ENCODE results near the gene SOCS2.
"Not testable (repeated sequence)": the region's sequence is repeated elsewhere in the genome, so short reads cannot be mapped to it uniquely, and the experiment has no call there.

Gene SOCS2

DNA sequence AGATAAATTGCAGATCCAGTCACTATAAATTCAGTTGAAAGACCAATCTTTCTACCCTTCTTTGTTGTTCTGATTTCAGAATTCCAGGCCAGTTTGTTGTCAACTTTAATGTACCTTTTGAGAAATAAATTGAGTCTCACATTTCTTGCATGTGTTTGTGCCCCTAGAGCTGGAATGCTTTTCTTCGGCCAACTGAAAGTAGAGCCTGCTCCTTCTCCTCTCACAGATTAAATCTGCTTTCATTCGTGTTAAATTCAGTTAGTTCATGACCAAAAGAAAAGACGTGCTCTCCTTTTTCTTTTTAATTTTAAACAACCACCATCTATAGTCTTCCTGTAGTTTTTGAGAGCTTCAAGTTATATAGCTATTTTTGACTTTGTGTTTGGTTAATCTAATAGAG, 22.9 kb downstream of the SOCS2 start:
- no peak for DNase-seq

DNA sequence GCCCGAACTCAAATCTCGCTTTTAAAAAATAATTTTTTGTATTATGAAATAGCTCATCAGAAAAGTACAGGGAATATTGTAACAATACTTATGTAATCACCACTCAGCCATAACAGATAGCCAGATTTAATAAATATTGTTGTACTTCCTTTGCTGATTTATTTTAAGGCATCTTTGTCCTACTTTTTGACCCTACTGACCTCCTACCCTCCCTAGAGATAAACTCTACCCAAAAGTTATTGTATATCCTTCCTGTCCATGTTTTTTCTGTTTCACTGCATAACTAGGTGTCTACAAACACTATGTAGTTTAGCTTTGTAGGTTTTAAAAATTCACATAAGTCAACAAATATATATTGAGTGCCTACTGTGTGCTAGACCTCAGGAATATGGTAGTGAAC, 25.1 kb downstream of the SOCS2 start:
- no peak for DNase-seq

DNA sequence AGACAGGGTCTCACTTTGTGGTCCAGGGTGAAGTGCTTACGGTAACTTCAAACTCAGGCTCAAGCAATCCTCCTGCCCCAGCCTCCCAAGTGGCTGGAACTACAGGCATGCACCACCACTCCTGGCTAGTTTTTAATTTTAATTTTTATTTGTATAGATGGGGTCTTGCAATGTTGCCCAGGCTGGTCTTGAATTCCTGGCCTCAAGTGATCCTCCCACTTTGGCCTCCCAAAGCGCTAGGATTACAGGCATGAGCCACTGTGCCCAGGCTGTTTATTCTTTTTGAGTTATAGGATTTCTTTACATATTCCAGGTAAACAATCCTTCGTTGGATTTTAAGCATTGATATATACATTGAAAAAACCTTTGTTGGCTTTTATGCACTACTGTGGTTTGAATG, 26.7 kb downstream of the SOCS2 start:
- DNase-seq: no peak

DNA sequence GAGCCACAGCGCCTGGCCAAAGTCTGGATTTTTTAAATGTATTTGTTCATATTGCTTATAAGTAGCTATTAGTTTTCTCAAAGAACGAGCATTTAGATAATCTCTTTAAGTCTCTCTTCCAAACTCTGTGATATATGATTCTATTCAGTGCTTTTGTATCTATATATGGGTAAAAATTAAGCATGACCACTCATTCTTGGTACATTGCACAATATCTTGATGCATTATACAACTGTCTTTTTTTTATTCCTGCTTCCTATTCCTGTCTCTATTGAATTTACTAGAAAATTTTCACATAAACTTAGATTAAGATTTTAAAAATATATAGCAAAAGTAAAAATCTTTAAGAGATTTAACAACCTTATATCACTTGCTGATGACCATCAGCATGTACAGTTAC, 29.1 kb downstream of the SOCS2 start:
- no peak for DNase-seq

DNA sequence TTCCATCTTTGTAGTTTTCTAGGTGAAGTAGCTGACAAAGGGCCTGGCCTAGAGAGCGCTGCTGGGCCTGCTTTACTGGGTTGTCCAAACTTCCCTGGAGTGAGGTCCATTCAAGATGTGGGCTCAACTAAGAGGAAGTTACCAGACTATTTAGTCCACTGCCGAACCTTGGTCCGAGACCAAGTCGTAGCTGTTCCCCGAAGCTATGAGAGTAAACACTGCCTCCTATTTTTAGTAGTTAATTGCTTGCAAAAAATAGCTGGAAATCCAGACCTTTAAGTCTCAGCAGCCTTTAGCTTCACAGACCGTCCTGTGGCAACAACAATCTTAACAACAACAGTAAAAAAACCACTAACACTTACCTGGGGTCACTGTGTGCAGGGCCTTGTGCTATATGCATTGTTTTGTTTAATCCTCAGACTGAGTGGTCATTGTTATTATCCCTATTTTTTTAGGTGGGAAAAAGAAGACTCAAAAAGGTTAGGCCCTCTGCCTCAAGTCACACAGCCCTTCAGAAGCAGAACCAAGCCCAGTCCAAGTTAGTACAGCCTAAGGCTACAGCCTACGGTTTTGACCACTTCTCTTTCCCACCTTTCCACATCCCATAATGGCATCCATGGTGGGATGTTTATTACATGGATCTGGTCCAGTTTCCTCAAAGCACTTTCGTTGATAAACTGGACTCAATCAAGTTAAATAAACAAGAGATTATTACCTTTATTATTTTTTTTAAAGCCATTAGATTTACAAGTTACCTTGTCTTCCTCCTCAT, 30.6 kb downstream of the SOCS2 start:
- no peak for DNase-seq

DNA sequence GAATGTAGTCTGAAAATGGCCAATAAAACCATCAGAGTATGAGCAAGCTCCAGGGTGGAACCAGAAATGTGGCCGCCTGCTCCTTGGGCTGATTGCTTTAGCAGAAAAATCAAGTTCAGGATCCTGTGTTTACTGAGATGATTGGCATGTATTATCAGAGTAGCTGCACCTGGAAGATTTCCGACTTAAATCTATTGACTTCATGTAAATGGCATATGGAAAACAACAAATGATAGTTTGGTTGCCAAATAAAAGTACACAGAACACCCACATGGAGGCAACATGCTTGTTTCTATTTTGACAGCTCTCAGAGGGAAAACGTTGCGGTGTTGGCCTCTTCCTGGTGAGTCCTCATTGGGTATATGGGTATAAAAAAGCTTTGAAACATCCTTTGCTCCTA, 31.3 kb downstream of the SOCS2 start:
- DNase-seq: no peak

DNA sequence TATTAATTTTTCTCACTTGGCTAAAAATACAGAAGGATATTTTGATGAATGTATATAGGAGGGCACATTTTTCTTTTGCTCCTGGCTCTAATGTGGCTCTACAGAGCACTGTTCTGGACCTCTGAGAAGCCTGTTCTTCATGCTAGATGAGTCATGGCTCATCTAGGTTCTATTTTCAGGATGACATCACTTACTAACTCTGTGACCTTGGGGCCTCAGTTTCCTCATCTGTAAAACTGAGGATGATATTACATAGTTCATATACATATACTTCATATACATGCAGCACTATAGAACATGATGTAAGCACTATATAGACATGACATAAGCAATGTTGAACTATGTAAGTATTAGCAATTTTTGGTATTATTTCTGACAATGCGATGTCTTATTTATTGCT, 35.8 kb downstream of the SOCS2 start:
- DNase-seq: no peak

DNA sequence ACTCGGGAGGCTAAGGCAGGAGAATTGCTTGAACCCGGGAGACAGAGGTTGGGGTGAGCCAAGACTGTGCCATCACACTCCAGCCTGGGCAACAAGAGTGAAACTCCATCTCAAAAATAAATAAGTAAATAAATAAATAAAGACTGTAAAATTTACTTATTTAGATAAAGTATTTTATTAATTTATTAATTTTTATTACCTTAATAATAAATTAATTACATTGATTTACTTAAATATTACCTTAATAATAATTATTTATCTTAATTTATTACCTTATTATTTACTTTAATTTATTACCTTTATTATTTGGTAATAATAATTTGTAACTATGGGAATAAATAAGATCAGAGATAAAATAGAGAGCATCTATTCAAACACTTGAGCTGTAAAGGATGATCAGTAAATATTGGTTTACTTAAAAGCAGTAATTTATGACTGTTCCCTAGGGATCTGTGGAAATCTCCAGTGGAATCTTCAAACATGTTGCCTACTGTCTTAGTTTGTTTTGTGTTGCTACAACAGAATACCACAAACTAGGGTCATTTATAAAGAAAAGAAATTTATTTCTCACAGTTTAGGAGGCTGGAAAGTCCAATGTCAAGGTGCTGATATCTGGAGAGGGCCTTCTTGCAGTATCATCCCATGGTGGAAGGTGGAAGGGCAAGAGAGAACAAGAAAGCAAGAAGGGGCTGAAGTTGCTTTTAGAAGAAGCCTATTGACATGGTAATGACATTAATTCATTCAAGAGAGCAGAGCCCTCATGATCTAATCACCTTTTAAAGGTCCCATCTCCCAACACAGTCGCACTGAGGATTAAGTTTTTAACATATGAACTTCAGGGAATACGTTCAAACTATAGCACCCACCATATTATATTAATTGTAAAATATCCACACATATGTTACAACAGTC, 37.1 kb downstream of the SOCS2 start:
- no peak for DNase-seq

DNA sequence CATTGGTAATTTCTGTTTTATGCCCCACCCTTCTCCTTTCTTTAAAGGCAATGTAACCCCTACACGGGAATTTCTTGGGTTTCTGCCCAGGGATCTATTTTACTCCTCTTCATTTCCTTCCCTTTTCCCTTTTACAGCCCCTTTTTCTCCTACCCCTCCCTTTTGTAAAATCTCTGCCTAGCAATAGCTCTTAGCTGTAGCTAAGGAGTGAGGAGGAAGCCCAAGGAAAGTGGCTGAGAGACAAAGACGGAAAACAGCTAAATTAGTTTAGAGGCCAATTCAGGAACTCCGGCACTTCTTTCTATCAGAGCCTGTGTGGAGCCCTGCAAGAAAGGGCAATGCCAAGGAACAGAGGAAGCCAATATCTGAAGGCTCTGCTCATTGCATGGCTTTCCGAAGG, 40.3 kb downstream of the SOCS2 start:
- DNase-seq: no peak

DNA sequence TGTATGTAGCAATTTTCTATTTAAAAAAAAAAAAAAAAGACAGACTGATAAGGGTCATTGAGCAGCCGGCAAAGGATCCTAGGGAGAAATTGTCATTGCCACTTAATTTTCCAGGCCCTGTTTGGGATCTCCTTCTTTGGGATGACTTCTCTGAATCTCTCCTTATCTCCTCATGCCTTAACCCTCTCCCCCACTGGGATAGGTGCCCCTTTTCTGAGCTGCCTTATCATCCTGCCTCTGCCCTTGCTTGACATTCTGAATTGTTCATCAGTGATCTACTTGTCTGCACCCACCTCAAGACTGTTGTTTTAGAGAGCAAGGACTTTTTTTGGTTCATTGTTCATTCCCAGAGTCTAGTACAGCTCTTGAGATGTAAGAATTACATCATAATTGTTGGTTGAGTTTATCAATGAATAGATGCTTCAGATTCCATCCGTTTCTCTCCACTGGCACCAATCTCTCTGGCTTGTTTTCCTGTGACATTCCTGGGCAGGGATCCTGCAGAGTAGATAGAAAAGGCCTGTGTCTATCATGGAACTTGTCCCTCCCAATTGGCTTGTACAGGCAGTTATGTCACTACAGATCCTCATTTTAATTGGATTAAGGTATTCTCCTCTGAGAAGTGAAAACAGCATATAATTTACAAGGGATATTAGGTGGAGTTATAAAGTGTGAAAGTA, 42.6 kb downstream of the SOCS2 start:
- DNase-seq: no peak

DNA sequence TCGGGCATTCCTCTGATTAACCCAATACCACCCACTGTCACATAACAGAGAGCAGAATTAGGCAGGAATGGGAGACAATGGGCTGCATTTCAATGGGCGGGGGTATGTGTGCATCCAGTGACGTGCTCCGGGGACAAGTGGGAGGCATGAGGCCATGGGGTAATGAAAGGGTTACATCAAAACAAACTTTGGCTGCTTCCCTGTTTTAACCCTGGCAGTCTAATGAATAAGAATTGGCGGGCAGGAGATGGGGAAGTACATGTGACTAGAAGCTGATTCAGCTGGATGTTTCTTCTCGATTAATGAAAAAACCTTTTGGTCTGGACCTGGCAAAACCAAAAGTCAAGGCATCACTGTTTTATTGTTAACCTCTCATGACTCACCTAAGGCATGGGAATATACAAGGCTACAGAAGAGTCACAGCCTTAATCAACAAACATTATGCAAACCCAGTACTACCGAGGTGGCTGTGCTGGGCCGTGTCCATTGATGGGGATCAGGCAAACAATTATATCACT, 44.2 kb downstream of the SOCS2 start:
- no peak for DNase-seq

DNA sequence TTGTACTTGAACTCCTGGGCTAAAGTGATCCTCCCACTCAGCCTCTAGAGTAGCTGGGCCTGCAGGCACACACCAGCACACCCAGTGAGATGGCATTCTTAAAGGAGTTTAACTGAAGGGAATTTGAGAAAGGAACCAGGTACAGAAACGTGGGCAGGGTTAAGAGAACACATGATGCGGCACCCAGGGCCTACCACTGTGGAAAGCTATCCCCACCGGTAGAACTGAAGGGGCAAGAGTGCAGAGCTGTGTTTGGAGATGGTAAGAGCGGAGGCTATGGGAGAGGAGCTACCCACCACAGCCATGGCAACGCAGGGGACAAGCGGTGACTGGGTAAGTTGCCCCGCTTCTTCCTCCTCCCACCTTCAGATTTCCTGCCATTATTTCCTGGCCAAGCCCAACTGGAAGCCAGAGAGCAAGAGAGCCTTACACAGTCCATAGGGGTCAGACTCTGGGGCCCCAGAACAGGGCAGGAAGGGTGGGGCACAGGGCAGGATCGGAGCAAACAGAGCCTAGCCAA, 46.5 kb downstream of the SOCS2 start:
- no peak for DNase-seq

DNA sequence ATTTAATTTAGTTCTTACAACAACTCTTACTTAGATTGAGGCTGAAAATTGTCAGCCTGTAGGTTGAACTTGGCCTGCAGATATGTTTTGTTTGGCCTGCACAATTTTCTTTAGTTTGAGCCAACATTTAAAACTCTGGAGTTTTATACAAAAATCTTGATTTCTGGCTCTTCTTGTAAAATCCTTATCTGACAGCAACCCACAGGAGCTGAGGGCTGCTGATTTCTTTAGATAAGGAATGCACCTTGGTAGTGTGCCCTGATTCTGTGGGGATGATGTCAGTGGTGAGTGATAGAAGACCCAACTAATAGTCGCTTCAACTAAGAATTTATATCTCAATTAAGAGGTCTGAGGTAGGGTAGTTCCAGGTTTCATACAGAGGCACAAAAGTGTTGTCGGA, 49.5 kb downstream of the SOCS2 start:
- no peak for DNase-seq

DNA sequence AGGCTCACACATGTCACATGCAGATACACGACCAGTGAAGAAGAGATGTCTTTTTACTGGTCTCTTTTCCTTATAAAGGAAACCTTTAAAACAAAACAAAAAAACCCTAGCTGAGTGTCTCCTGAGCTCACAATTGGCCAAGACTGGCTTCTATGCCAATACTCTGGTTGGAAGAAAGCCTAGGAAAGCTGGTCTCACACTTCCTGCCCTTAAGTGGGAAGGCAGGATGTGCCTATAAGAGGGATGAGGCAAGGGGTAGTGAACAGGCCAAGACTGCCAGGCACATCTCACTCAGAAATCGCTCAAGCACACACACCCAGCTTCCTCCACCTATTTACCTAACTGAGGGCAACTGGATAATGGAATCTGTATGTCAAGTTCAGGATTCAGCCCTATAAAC, 50.0 kb downstream of the SOCS2 start:
- no peak for DNase-seq

DNA sequence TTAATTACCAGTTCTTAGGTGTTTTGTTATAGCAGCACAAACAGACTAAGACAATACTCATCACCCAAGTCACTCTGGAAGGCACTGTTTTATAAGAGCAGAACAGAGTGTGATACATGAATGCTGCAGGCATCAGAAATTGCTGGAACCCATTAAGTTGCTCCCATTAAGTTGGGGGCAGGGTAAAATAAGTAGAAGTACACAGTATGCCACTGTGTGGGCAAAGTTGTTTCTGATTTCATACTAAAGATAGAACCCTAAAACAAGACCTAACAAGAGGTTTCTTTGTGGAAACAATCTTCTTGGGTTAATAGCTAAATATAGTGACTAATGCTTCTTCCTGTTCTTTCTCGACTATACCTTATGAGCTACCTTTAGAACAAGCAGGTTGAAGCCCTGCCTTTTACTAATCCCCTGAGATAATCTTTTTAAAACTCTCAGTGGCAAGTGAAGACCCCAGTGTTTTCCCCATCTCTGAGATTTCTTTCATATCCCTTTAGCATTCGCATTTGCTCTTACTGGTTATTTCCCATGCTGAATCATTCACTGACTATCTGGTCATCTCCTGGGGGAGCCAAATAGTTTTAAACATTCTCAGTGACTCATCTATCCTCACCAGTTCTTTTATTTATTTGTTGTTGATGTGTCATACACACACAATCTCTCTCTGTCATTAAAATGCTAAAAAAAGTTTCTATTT, 52.3 kb downstream of the SOCS2 start:
- no peak for DNase-seq

DNA sequence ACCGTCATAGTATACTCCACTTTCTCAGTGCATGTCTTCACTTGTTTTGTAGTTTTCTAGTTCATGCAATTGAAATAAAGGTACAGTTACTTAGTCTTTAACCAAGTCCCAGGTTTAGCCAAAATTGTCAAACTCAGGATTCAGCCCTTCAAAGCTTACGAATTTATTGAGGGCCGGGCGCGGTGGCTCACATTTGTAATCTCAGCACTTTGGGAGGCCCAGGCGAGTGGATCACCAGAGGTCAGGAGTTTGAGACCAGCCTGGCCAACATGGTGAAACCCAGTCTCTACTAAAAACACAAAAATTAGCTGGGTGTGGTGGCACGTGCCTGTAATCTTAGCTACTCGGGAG, 52.8 kb downstream of the SOCS2 start:
- not testable (repeated sequence) for DNase-seq

DNA sequence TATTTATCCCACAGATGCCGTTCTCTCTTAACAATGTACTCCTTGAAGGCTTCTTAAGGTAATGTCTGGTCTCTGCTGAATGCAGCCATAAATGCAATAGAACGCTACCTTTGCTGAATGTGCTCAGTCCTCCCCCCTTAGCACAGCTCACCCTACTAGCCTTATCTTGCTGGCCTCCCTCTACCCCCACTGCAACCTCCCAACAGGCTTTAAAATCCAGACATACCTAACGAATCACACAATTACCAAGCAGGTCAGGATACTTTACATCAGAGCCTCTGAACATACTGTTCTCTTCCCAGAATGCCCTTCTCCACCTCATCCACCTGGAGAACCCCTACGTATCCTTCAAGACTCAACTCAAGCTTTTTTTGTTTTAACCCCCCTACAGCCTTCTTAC, 53.7 kb downstream of the SOCS2 start:
- DNase-seq: no peak

Data from NCI-H1105 (cell line).